Ectodermal cell (in vitro differentiated cells): ENCODE measurements around the gene FPGT.
"Not testable (repeated sequence)": the region's sequence is repeated elsewhere in the genome, so short reads cannot be mapped to it uniquely, and the experiment has no call there.

ENCODE experiments used
- H3K27ac ChIP-seq: 2 replicates; pipeline ENCODE4 v1.7.0; 2013; ENCODE audit warnings: mild to moderate bottlenecking, low read depth, low read length; ENCODE audit not compliant: insufficient read depth, poor library complexity, severe bottlenecking
- H3K27me3 ChIP-seq: 2 replicates; pipeline ENCODE4 v1.7.0; 2013; ENCODE audit warnings: mild to moderate bottlenecking, low read length; ENCODE audit not compliant: insufficient read depth, control insufficient read depth, poor library complexity, severe bottlenecking
- H3K36me3 ChIP-seq: one replicate; pipeline ENCODE4 v1.7.0; 2013; ENCODE audit warnings: low read length; ENCODE audit not compliant: control insufficient read depth, insufficient read depth
- H3K4me1 ChIP-seq: one replicate; pipeline ENCODE4 v1.7.0; 2013; ENCODE audit warnings: low read length; ENCODE audit not compliant: control insufficient read depth, insufficient read depth
- H3K4me3 ChIP-seq: 2 replicates; pipeline ENCODE4 v1.7.0; 2013; ENCODE audit warnings: low read depth, low read length, control low read depth; ENCODE audit not compliant: insufficient read depth
- H3K9me3 ChIP-seq: 2 replicates; pipeline ENCODE4 v1.7.0; 2013; ENCODE audit warnings: mild to moderate bottlenecking, low read length, moderate library complexity; ENCODE audit not compliant: control insufficient read depth
- WGBS, 2 experiments: methylation state at CpG; one replicate each; pipeline ENCODE4 v1.1.7; 2013; ENCODE audit warnings: missing lambda C conversion rate in 2 of 2; 5-methylcytosine and 5-hydroxymethylcytosine counted together

FPGT gene

GRCh38 chr1:74247881-74248528 is 50.0 kb downstream of the FPGT start:
- H3K4me3 ChIP-seq, result no peak overlapping the region
- WGBS, 2 experiments, result 94 to 97% methylated on average over 21 to 22 of the region's 22 CpGs

GRCh38 chr1:74253243-74253824 is 55.3 kb downstream of the FPGT start:
- 87 to 88% methylated on average over 32 of the region's 32 CpGs for WGBS, 2 experiments

More at GRCh38 chr1:74247881-74248528, 50.0 kb downstream of the FPGT start:
- H3K27me3 ChIP-seq, result no peaks in the 10 kb centered on the region
- H3K27ac ChIP-seq, result no peak overlapping the region
- peaks cover 4% of the 10 kb centered on the region for H3K9me3 ChIP-seq
- H3K36me3 ChIP-seq, result no peaks in the 10 kb centered on the region
- peaks cover 21% of the 10 kb centered on the region for H3K4me1 ChIP-seq

More at GRCh38 chr1:74253243-74253824, 55.3 kb downstream of the FPGT start:
- H3K4me1 ChIP-seq, H3K27me3 ChIP-seq, H3K27ac ChIP-seq, H3K36me3 ChIP-seq, H3K4me3 ChIP-seq, H3K9me3 ChIP-seq: not testable (repeated sequence)
